ENCODE measurements around the gene RBBP9. TPM values are rescaled to one million over a fixed set of nuclear protein-coding genes. Genes with fewer than 3 reads are reported as not detected.
"Not testable (repeated sequence)": the region's sequence is repeated elsewhere in the genome, so short reads cannot be mapped to it uniquely, and the experiment has no call there.

Gene RBBP9
- total and polyA plus RNA-seq, 2 donors (not counting 3 experiments of a cell fraction or from before 2014, with no cell fraction given), result 8.5 to 17.0 TPM

- no peaks in the 10 kb centered on the region for H3K36me3 ChIP-seq (ENCODE audit: control insufficient read depth in 2 of 2, extremely low read depth in 1 of 2, insufficient read depth in 2 of 2, low read length in 2 of 2)
- H3K9me1 ChIP-seq (replicated peaks; ENCODE audit: control insufficient read depth, extremely low read depth, insufficient read depth, low read length), result no peaks in the 10 kb centered on the region
- peak overlapping the region; percentile 48 for H2AFZ ChIP-seq (ENCODE audit: low read depth, low read length)
- ChIA-PET POLR2A (no interaction called here), CTCF (no interaction called here)
- TF ChIP-seq, protein P1, sequence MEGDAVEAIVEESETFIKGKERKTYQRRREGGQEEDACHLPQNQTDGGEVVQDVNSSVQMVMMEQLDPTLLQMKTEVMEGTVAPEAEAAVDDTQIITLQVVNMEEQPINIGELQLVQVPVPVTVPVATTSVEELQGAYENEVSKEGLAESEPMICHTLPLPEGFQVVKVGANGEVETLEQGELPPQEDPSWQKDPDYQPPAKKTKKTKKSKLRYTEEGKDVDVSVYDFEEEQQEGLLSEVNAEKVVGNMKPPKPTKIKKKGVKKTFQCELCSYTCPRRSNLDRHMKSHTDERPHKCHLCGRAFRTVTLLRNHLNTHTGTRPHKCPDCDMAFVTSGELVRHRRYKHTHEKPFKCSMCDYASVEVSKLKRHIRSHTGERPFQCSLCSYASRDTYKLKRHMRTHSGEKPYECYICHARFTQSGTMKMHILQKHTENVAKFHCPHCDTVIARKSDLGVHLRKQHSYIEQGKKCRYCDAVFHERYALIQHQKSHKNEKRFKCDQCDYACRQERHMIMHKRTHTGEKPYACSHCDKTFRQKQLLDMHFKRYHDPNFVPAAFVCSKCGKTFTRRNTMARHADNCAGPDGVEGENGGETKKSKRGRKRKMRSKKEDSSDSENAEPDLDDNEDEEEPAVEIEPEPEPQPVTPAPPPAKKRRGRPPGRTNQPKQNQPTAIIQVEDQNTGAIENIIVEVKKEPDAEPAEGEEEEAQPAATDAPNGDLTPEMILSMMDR (IDR thresholded peaks at IDR 0.05; ENCODE audit: extremely low read depth in 1 of 2, insufficient read depth in 1 of 2, low read depth in 1 of 2, low read length in 2 of 2), result no peak
- no peak for TF ChIP-seq EZH2 (IDR thresholded peaks at IDR 0.05; ENCODE audit: borderline replicate concordance, low read depth, low read length, severe bottlenecking)
- no peak for TF ChIP-seq MYC (IDR thresholded peaks at IDR 0.05; ENCODE audit: low read depth, low read length)
- no peak for TF ChIP-seq POLR2AphosphoS5 (IDR thresholded peaks at IDR 0.05; ENCODE audit: insufficient read depth, low read depth, low read length)
- TF ChIP-seq, protein P2, sequence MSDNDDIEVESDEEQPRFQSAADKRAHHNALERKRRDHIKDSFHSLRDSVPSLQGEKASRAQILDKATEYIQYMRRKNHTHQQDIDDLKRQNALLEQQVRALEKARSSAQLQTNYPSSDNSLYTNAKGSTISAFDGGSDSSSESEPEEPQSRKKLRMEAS (IDR thresholded peaks at IDR 0.05; ENCODE audit: insufficient read depth, insufficient read length), result no peak
- TF ChIP-seq POLR2A (IDR thresholded peaks at IDR 0.05; ENCODE audit: low read depth, low read length), result no peak
- TF ChIP-seq JUN (IDR thresholded peaks at IDR 0.05; ENCODE audit: borderline replicate concordance, insufficient read depth, insufficient read length, low read depth), result no peak
- no peak for TF ChIP-seq GATA2 (IDR thresholded peaks at IDR 0.05; ENCODE audit: insufficient read depth, insufficient read length, low read depth, low read length)
- TF ChIP-seq FOS (IDR thresholded peaks at IDR 0.05; ENCODE audit: borderline replicate concordance, insufficient read depth, low read length), result no peak
- no peak overlapping the region for H3K4me2 ChIP-seq (ENCODE audit: insufficient read depth, low read length)
- dilution Hi-C loops (cut with MboI; ENCODE audit: extremely low pct_ligation_motif_present, low sequenced_read_pairs) (no loop called here), intact Hi-C loops (cut with micrococcal nuclease) (no loop called here)
- H4K20me1 ChIP-seq (replicated peaks; ENCODE audit: control insufficient read depth, extremely low read depth, insufficient read depth, low read length), result no peaks in the 10 kb centered on the region
- H3K79me2 ChIP-seq (ENCODE audit: control insufficient read depth, insufficient read depth, low read length), result peaks cover 16% of the 10 kb centered on the region
- no peak for FAIRE-seq
- H3K27ac ChIP-seq (ENCODE audit: insufficient read depth, low read depth, low read length), result no peak overlapping the region
- H3K9me3 ChIP-seq (replicated peaks; ENCODE audit: control insufficient read depth, insufficient read depth, low read length), result no peaks in the 10 kb centered on the region
- no peak overlapping the region for H3K4me3 ChIP-seq (replicated peaks in 1 of 3; ENCODE audit: insufficient read depth in 1 of 3, low read depth in 1 of 3, low read length in 3 of 3)
- peaks cover 0 to 5% of the 10 kb centered on the region in 2 experiments for H3K27me3 ChIP-seq (ENCODE audit: control insufficient read depth in 2 of 2, insufficient read depth in 2 of 2, low read length in 2 of 2)
- BruUV-seq (replicated peaks), result no TSS peak
- peak; percentile 31 for DNase-seq (ENCODE audit: low read depth, low spot score)
- H3K4me1 ChIP-seq (ENCODE audit: control insufficient read depth, extremely low read depth, insufficient read depth, low read length), result peaks cover 9% of the 10 kb centered on the region
- no peak overlapping the region for H3K9ac ChIP-seq (replicated peaks; ENCODE audit: extremely low read depth, insufficient read depth, low read length)
Observed at GRCh38 chr20:18504479-18505060, 7.5 kb upstream of the RBBP9 start.

DNA sequence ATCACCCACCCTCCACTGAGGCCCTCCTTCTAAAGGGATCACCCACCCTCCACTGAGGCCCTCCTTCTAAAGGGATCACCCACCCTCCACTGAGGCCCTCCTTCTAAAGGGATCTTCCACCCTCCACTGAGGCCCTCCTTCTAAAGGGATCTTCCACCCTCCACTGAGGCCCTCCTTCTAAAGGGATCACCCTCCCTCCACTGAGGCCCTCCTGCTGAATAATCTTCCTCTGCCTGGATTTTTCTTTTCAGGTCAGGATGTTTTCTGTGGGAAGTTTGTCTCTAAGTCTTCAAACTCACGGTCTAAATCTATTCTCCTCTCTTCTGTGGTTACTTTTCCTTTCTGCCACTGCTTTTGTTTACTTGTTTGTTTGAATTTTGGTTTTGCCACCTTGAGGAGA, 4.6 kb upstream of the RBBP9 start:
- H4K20me1 ChIP-seq (replicated peaks; ENCODE audit: control insufficient read depth, extremely low read depth, insufficient read depth, low read length); POLR2A ChIA-PET; H3K79me2 ChIP-seq (ENCODE audit: control insufficient read depth, insufficient read depth, low read length); dilution Hi-C loops (cut with MboI; ENCODE audit: extremely low pct_ligation_motif_present, low sequenced_read_pairs); DNase-seq (ENCODE audit: low read depth, low spot score); H3K27ac ChIP-seq (ENCODE audit: insufficient read depth, low read depth, low read length); H3K4me1 ChIP-seq (ENCODE audit: control insufficient read depth, extremely low read depth, insufficient read depth, low read length); H3K4me2 ChIP-seq (ENCODE audit: insufficient read depth, low read length); H3K9ac ChIP-seq (replicated peaks; ENCODE audit: extremely low read depth, insufficient read depth, low read length); H3K36me3 ChIP-seq (ENCODE audit: control insufficient read depth in 2 of 2, extremely low read depth in 1 of 2, insufficient read depth in 2 of 2, low read length in 2 of 2); H3K4me3 ChIP-seq (replicated peaks in 1 of 3; ENCODE audit: insufficient read depth in 1 of 3, low read depth in 1 of 3, low read length in 3 of 3); H3K9me1 ChIP-seq (replicated peaks; ENCODE audit: control insufficient read depth, extremely low read depth, insufficient read depth, low read length); CTCF ChIA-PET; BruUV-seq (replicated peaks); H3K27me3 ChIP-seq (ENCODE audit: control insufficient read depth in 2 of 2, insufficient read depth in 2 of 2, low read length in 2 of 2); intact Hi-C loops (cut with micrococcal nuclease); H2AFZ ChIP-seq (ENCODE audit: low read depth, low read length); FAIRE-seq; H3K9me3 ChIP-seq (replicated peaks; ENCODE audit: control insufficient read depth, insufficient read depth, low read length): not testable (repeated sequence)
